Spleen (tissue), 7 donors: Measurements from ENCODE around the gene CXCL3.

Source experiments
- POLR2A ChIP-seq, 3 donors: fragments of 450-650 bp; IDR thresholded peaks; one replicate each; pipeline ENCODE4 v1.5.1; 2017; ENCODE audit warnings: antibody characterized with exemption in 3 of 3, mild to moderate bottlenecking in 1 of 3
- POLR2AphosphoS5 ChIP-seq, 3 donors: sonication (generic); formaldehyde crosslinking; IDR thresholded peaks; one replicate each; pipeline ENCODE4 v1.5.1; 2017; ENCODE audit warnings: antibody characterized with exemption in 3 of 3
- TF ChIP-seq, protein P1 (sequence below), 11 experiments: fragments of 200-600 bp in 7 of 11; fragments of 450-650 bp in 4 of 11; sonication (generic) in 4 of 11; IDR thresholded peaks in 8 of 11; conservative IDR thresholded peaks in 3 of 11; 1 replicate in 7 of 11; 2 replicates in 4 of 11; pipeline versions ENCODE4 v1.4.0 to v1.8.0; 2016 to 2021; ENCODE audit warnings: antibody characterized with exemption in 11 of 11, inconsistent platforms in 4 of 11, mild to moderate bottlenecking in 1 of 11
- donor health status: DM: no; HTN: no; CAD: no; lungs with moderate emphysema.
- donor health status: DM: no; HTN: no; CAD: no.
- donor health status: DM: no; HTN: no; CAD: no.

DNA sequence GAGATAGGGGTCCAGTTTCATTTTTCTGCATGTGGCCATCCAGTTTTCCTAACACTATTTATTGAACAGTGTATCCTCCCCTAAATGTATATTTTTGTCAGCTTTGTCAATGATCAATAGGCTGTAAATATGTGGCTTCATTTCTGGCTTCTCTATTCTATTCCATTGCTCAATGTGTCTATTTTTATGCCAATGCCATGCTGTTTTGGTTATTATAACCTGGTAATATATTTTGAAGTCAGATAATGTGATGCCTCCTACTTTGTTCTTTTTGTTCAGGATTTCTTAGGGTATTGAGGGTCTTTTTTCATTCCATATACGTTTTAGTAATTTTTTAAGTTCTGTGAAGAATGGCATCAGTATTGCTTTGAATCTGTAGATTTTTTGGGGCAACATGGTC lies 8.7 kb upstream of the CXCL3 start:
- TF ChIP-seq, protein P1, sequence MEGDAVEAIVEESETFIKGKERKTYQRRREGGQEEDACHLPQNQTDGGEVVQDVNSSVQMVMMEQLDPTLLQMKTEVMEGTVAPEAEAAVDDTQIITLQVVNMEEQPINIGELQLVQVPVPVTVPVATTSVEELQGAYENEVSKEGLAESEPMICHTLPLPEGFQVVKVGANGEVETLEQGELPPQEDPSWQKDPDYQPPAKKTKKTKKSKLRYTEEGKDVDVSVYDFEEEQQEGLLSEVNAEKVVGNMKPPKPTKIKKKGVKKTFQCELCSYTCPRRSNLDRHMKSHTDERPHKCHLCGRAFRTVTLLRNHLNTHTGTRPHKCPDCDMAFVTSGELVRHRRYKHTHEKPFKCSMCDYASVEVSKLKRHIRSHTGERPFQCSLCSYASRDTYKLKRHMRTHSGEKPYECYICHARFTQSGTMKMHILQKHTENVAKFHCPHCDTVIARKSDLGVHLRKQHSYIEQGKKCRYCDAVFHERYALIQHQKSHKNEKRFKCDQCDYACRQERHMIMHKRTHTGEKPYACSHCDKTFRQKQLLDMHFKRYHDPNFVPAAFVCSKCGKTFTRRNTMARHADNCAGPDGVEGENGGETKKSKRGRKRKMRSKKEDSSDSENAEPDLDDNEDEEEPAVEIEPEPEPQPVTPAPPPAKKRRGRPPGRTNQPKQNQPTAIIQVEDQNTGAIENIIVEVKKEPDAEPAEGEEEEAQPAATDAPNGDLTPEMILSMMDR (IDR thresholded peaks at IDR 0.05 in 8 of 11, conservative IDR thresholded peaks at IDR 0.05 in 3 of 11), result no peak
- no peak for TF ChIP-seq POLR2A (IDR thresholded peaks at IDR 0.05)
- TF ChIP-seq POLR2AphosphoS5 (IDR thresholded peaks at IDR 0.05), result no peak
